ENCODE results near the gene POLR1C.

- TF ChIP-seq CTCF (IDR thresholded peaks at IDR 0.05) (no peak), ZFX (IDR thresholded peaks at IDR 0.05; ENCODE audit: borderline replicate concordance) (no peak)
Measured at GRCh38 chr6:43471399-43471798, 45.5 kb upstream of the POLR1C start.

Measured in 22Rv1 (cell line).